ENCODE data around the gene PLA2G2C.

PLA2G2C gene

GRCh38 chr1:20149601-20150325 lies 36.6 kb downstream of the PLA2G2C start:
- no peaks in the 10 kb centered on the region for H3K27me3 ChIP-seq (ENCODE audit: control insufficient read depth in 1 of 2, insufficient read depth in 2 of 2, low read length in 2 of 2)
- H3K4me3 ChIP-seq (ENCODE audit: low read depth in 1 of 2, low read length in 2 of 2), result no peak overlapping the region
- no peaks in the 10 kb centered on the region for H3K9me3 ChIP-seq (ENCODE audit: low read length)
- peaks cover 13% of the 10 kb centered on the region for H3K4me1 ChIP-seq (ENCODE audit: insufficient read depth, low read length)
- H3K36me3 ChIP-seq (ENCODE audit: insufficient read depth, low read length), result no peaks in the 10 kb centered on the region
- H3K27ac ChIP-seq (ENCODE audit: low read depth, low read length), result no peak overlapping the region
- H3K9ac ChIP-seq (ENCODE audit: low read length), result no peak overlapping the region

- Histone ChIP-seq H3K4me1 (ENCODE audit: insufficient read depth, low read length) (peaks cover 13% of the 10 kb centered on the region), H3K9ac (ENCODE audit: low read length) (no peak overlapping the region), H3K36me3 (ENCODE audit: insufficient read depth, low read length) (no peaks in the 10 kb centered on the region)
Measured at GRCh38 chr1:20148571-20149500, 37.5 kb downstream of the PLA2G2C start.

GRCh38 chr1:20147846-20148570 lies 38.3 kb downstream of the PLA2G2C start:
- H3K36me3 ChIP-seq (ENCODE audit: insufficient read depth, low read length), result no peaks in the 10 kb centered on the region
- H3K9me3 ChIP-seq (ENCODE audit: low read length), result no peaks in the 10 kb centered on the region
- no peak overlapping the region for H3K27ac ChIP-seq (ENCODE audit: low read depth, low read length)
- H3K4me1 ChIP-seq (ENCODE audit: insufficient read depth, low read length), result peaks cover 11% of the 10 kb centered on the region
- no peak overlapping the region for H3K4me3 ChIP-seq (ENCODE audit: low read depth in 1 of 2, low read length in 2 of 2)
- no peak overlapping the region for H3K9ac ChIP-seq (ENCODE audit: low read length)
- no peaks in the 10 kb centered on the region for H3K27me3 ChIP-seq (ENCODE audit: control insufficient read depth in 1 of 2, insufficient read depth in 2 of 2, low read length in 2 of 2)

More at GRCh38 chr1:20148571-20149500, 37.5 kb downstream of the PLA2G2C start:
- no peaks in the 10 kb centered on the region for H3K27me3 ChIP-seq (ENCODE audit: control insufficient read depth in 1 of 2, insufficient read depth in 2 of 2, low read length in 2 of 2)
- H3K9me3 ChIP-seq (ENCODE audit: low read length), result no peaks in the 10 kb centered on the region
- H3K4me3 ChIP-seq (ENCODE audit: low read depth in 1 of 2, low read length in 2 of 2), result no peak overlapping the region
- H3K27ac ChIP-seq (ENCODE audit: low read depth, low read length), result no peak overlapping the region

GRCh38 chr1:20143734-20144565 lies 42.4 kb downstream of the PLA2G2C start:
- H3K36me3 ChIP-seq (ENCODE audit: insufficient read depth, low read length), result no peaks in the 10 kb centered on the region
- H3K27me3 ChIP-seq (ENCODE audit: control insufficient read depth in 1 of 2, insufficient read depth in 2 of 2, low read length in 2 of 2), result peaks cover 0 to 8% of the 10 kb centered on the region in 2 donors
- no peaks in the 10 kb centered on the region for H3K9me3 ChIP-seq (ENCODE audit: low read length)
- H3K9ac ChIP-seq (ENCODE audit: low read length), result no peak overlapping the region
- H3K27ac ChIP-seq (ENCODE audit: low read depth, low read length), result no peak overlapping the region
- no peaks in the 10 kb centered on the region for H3K4me1 ChIP-seq (ENCODE audit: insufficient read depth, low read length)
- no peak overlapping the region for H3K4me3 ChIP-seq (ENCODE audit: low read depth in 1 of 2, low read length in 2 of 2)

GRCh38 chr1:20143318-20143717 lies 43.0 kb downstream of the PLA2G2C start:
- no peaks in the 10 kb centered on the region for H3K9me3 ChIP-seq (ENCODE audit: low read length)
- H3K4me1 ChIP-seq (ENCODE audit: insufficient read depth, low read length), result no peaks in the 10 kb centered on the region
- no peak overlapping the region for H3K27ac ChIP-seq (ENCODE audit: low read depth, low read length)
- no peak overlapping the region for H3K9ac ChIP-seq (ENCODE audit: low read length)
- H3K4me3 ChIP-seq (ENCODE audit: low read depth in 1 of 2, low read length in 2 of 2), result no peak overlapping the region
- peaks cover 0 to 11% of the 10 kb centered on the region in 2 donors for H3K27me3 ChIP-seq (ENCODE audit: control insufficient read depth in 1 of 2, insufficient read depth in 2 of 2, low read length in 2 of 2)
- H3K36me3 ChIP-seq (ENCODE audit: insufficient read depth, low read length), result no peaks in the 10 kb centered on the region

DNA sequence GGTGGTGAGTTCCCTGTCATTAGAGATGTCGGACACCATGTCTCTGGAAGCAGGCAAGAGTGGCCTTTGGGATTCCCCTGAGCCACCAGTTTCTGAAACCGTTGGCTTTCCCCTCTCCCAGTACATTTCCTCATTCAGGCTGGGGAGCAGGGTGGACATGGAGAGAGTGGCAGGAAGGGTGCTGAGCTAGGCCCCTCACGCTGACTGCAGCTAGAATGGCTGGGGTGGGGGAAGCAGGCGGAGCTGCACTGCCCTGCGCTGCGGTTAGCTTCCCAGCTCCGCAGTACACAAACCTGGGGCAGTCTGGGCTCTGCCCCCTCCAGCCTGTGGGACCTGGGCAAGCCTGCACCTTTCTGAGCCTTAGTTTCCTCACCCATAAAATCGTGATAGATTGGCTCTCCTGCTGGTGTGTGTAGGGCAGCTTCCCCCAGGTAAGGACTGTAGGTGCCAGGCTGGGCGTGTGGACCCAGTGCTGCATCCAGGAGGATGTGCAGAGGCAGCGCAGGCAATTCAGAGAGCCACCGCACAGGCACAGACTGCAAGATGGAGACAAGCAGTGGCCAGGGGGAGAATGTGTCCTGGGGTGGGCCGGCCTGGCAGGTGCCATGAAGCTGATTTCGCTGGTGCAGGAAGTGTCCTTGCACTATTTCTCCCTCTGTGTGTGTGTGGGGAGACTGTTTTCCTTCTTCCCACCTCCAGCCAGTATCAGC lies 44.2 kb downstream of the PLA2G2C start:
- Histone ChIP-seq H3K36me3 (ENCODE audit: insufficient read depth, low read length) (no peaks in the 10 kb centered on the region), H3K4me1 (ENCODE audit: insufficient read depth, low read length) (no peaks in the 10 kb centered on the region), H3K27ac (ENCODE audit: low read depth, low read length) (no peak overlapping the region), H3K9me3 (ENCODE audit: low read length) (no peaks in the 10 kb centered on the region), H3K9ac (ENCODE audit: low read length) (no peak overlapping the region), H3K27me3 (ENCODE audit: control insufficient read depth in 1 of 2, insufficient read depth in 2 of 2, low read length in 2 of 2) (peaks cover 0 to 20% of the 10 kb centered on the region in 2 donors), H3K4me3 (ENCODE audit: low read depth in 1 of 2, low read length in 2 of 2) (no peak overlapping the region)

DNA sequence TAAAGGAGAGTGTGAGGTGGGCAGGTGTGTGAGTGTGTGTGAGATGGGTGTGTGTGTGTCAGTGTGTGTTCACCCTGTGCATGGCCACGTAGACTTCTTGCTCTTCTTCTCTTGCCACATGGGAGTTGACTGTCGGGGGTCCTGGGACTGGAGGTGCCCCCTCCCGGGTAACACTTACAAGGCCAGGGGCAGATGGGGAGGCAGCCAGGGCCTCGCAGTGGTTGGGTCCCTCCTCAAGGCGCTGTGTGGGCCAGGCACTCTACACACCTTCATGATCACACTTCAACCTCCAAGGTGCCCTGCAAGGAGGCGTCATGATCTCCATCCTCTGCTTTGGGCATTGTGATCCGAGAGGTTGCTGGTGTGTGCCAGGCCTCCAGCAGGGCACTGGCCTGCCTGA lies 44.9 kb downstream of the PLA2G2C start:
- Histone ChIP-seq H3K27ac (ENCODE audit: low read depth, low read length) (no peak overlapping the region), H3K36me3 (ENCODE audit: insufficient read depth, low read length) (no peaks in the 10 kb centered on the region), H3K4me3 (ENCODE audit: low read depth in 1 of 2, low read length in 2 of 2) (no peak overlapping the region), H3K4me1 (ENCODE audit: insufficient read depth, low read length) (no peaks in the 10 kb centered on the region), H3K27me3 (ENCODE audit: control insufficient read depth in 1 of 2, insufficient read depth in 2 of 2, low read length in 2 of 2) (peaks cover 0 to 23% of the 10 kb centered on the region in 2 donors), H3K9me3 (ENCODE audit: low read length) (no peaks in the 10 kb centered on the region), H3K9ac (ENCODE audit: low read length) (no peak overlapping the region)

GRCh38 chr1:20141001-20141400 lies 45.3 kb downstream of the PLA2G2C start:
- H3K27me3 ChIP-seq (ENCODE audit: control insufficient read depth in 1 of 2, insufficient read depth in 2 of 2, low read length in 2 of 2), result peaks cover 0 to 23% of the 10 kb centered on the region in 2 donors

DNA sequence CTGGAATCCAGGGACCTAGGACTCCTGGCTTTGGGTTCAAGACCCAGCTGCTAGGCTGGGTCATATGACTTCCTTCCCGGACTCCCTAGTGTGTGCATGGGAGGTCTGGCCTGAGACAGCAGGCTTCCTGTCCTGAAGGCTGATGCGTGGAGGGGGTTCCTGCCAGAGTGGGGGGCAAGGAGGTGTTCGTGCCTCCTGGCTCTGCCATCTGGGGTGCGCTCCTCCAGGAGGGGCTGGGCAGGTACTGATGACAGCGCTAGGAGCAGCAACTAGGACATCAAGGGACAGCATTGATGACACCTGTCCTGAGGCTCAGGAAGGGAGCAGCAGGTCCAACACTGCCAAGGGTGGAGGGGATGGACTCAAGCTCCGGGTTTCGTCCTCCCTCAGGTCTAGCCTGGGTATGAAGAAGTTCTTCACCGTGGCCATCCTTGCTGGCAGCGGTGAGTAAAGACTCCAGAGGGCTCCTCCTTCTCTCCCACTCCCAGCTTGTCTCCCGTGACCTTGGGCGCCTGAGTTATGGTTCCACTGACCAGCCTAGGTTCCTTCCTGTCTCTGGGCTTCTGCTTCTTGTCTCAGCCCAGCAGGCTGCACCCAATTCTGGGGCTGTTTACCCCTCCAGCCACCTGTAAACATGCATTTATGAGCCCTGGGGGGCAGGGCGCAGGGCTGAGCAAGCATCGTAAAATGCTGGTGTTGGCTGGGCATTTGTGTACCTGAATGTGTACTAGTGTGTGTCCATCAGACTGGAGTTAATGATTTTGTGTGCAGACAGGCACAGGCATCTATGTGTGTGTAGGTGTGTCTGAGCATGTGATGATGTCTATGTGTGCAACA lies 46.3 kb downstream of the PLA2G2C start:
- Histone ChIP-seq H3K4me3 (ENCODE audit: low read depth in 1 of 2, low read length in 2 of 2) (no peak overlapping the region), H3K36me3 (ENCODE audit: insufficient read depth, low read length) (no peaks in the 10 kb centered on the region), H3K9me3 (ENCODE audit: low read length) (no peaks in the 10 kb centered on the region), H3K27me3 (ENCODE audit: control insufficient read depth in 1 of 2, insufficient read depth in 2 of 2, low read length in 2 of 2) (peaks cover 0 to 28% of the 10 kb centered on the region in 2 donors), H3K27ac (ENCODE audit: low read depth, low read length) (no peak overlapping the region), H3K4me1 (ENCODE audit: insufficient read depth, low read length) (no peaks in the 10 kb centered on the region), H3K9ac (ENCODE audit: low read length) (no peak overlapping the region)

More at GRCh38 chr1:20141001-20141400, 45.3 kb downstream of the PLA2G2C start:
- H3K36me3 ChIP-seq (ENCODE audit: insufficient read depth, low read length), result no peaks in the 10 kb centered on the region
- no peak overlapping the region for H3K27ac ChIP-seq (ENCODE audit: low read depth, low read length)
- H3K4me3 ChIP-seq (ENCODE audit: low read depth in 1 of 2, low read length in 2 of 2), result no peak overlapping the region
- H3K9me3 ChIP-seq (ENCODE audit: low read length), result no peaks in the 10 kb centered on the region
- H3K9ac ChIP-seq (ENCODE audit: low read length), result no peak overlapping the region
- no peaks in the 10 kb centered on the region for H3K4me1 ChIP-seq (ENCODE audit: insufficient read depth, low read length)

Data from muscle layer of colon (tissue), 2 donors.